Trophoblast cell (in vitro differentiated cells and primary cell): ENCODE measurements around the gene EML4.

Source experiments
- DNase-seq, 2 donors: peaks; one replicate each; pipeline ENCODE4 v3.0.0-alpha.2; 2016
- H2AFZ ChIP-seq: 2 replicates; pipeline ENCODE4 v1.6.1; 2013; ENCODE audit warnings: low read length, moderate library complexity, mild to moderate bottlenecking; ENCODE audit not compliant: insufficient read depth, poor library complexity
- H2AK5ac ChIP-seq: 2 replicates; pipeline ENCODE4 v1.6.1; 2013; ENCODE audit warnings: mild to moderate bottlenecking, low read length
- H2BK120ac ChIP-seq: 2 replicates; pipeline ENCODE4 v1.6.1; 2013; ENCODE audit warnings: low read length, mild to moderate bottlenecking, moderate library complexity; ENCODE audit not compliant: insufficient read depth, poor library complexity
- H2BK12ac ChIP-seq: 2 replicates; pipeline ENCODE4 v1.6.1; 2013; ENCODE audit warnings: mild to moderate bottlenecking, low read length, moderate library complexity
- H2BK5ac ChIP-seq: 2 replicates; pipeline ENCODE4 v1.6.1; 2013; ENCODE audit warnings: low read length, low read depth, moderate library complexity, mild to moderate bottlenecking; ENCODE audit not compliant: poor library complexity
- H3K14ac ChIP-seq: 2 replicates; pipeline ENCODE4 v1.6.1; 2013; ENCODE audit warnings: mild to moderate bottlenecking, low read length
- H3K18ac ChIP-seq: 2 replicates; pipeline ENCODE4 v1.6.1; 2013; ENCODE audit warnings: mild to moderate bottlenecking, low read length
- H3K23ac ChIP-seq: 2 replicates; pipeline ENCODE4 v1.6.1; 2013; ENCODE audit warnings: low read length
- H3K27ac ChIP-seq: 2 replicates; pipeline ENCODE4 v1.5.1; 2013; ENCODE audit warnings: low read depth, mild to moderate bottlenecking, inconsistent platforms, low read length, moderate library complexity
- H3K27me3 ChIP-seq: 2 replicates; pipeline ENCODE4 v1.6.1; 2013; ENCODE audit warnings: inconsistent platforms, mild to moderate bottlenecking, low read length, moderate library complexity; ENCODE audit not compliant: insufficient read depth
- H3K36me3 ChIP-seq, 2 experiments: 1 replicate in 1 of 2; 2 replicates in 1 of 2; pipeline ENCODE4 v1.6.1; 2013; ENCODE audit warnings: low read length in 2 of 2, mild to moderate bottlenecking in 2 of 2, moderate library complexity in 1 of 2; ENCODE audit not compliant: insufficient read depth in 2 of 2, control insufficient read depth in 1 of 2
- H3K4ac ChIP-seq: 2 replicates; pipeline ENCODE4 v1.6.1; 2013; ENCODE audit warnings: low read depth, mild to moderate bottlenecking, low read length, moderate library complexity
- H3K4me1 ChIP-seq, 2 experiments: 1 replicate in 1 of 2; 2 replicates in 1 of 2; pipeline ENCODE4 v1.6.1; 2013; ENCODE audit warnings: low read length in 2 of 2, mild to moderate bottlenecking in 2 of 2, moderate library complexity in 1 of 2; ENCODE audit not compliant: insufficient read depth in 2 of 2, control insufficient read depth in 1 of 2
- H3K4me2 ChIP-seq: 2 replicates; pipeline ENCODE4 v1.6.1; 2013; ENCODE audit warnings: inconsistent platforms, mild to moderate bottlenecking, low read length, moderate library complexity
- H3K4me3 ChIP-seq: 2 replicates; pipeline ENCODE4 v1.5.1; 2013; ENCODE audit warnings: mild to moderate bottlenecking, low read depth, low read length, inconsistent platforms
- H3K79me1 ChIP-seq: one replicate; pipeline ENCODE4 v1.6.1; 2013; ENCODE audit warnings: low read length
- H3K79me2 ChIP-seq: 2 replicates; pipeline ENCODE4 v1.6.1; 2013; ENCODE audit warnings: low read length, mild to moderate bottlenecking; ENCODE audit not compliant: control insufficient read depth, insufficient read depth, poor library complexity
- H3K9ac ChIP-seq: 2 replicates; pipeline ENCODE4 v1.6.1; 2013; ENCODE audit warnings: mild to moderate bottlenecking, low read length
- H3K9me3 ChIP-seq: 2 replicates; pipeline ENCODE4 v1.6.1; 2013; ENCODE audit warnings: low read depth, mild to moderate bottlenecking, control low read depth, inconsistent platforms, low read length; ENCODE audit not compliant: insufficient read depth
- H4K12ac ChIP-seq: 2 replicates; pipeline ENCODE4 v1.6.1; 2013; ENCODE audit warnings: low read depth, mild to moderate bottlenecking, low read length, moderate library complexity
- H4K8ac ChIP-seq: 2 replicates; pipeline ENCODE4 v1.6.1; 2013; ENCODE audit warnings: low read depth, mild to moderate bottlenecking, low read length, moderate library complexity
- H4K91ac ChIP-seq: one replicate; pipeline ENCODE4 v1.6.1; 2013; ENCODE audit warnings: low read depth, mild to moderate bottlenecking, low read length, moderate library complexity
- WGBS: extraction: QIAGEN DNeasy Blood & Tissue Kit; methylation state at CpG from one replicate; pipeline ENCODE4 v1.1.7; 2013; ENCODE audit warnings: missing lambda C conversion rate; ENCODE audit not compliant: insufficient read length, insufficient coverage; ENCODE audit errors: extremely low coverage; 5-methylcytosine and 5-hydroxymethylcytosine counted together

EML4 gene

DNA sequence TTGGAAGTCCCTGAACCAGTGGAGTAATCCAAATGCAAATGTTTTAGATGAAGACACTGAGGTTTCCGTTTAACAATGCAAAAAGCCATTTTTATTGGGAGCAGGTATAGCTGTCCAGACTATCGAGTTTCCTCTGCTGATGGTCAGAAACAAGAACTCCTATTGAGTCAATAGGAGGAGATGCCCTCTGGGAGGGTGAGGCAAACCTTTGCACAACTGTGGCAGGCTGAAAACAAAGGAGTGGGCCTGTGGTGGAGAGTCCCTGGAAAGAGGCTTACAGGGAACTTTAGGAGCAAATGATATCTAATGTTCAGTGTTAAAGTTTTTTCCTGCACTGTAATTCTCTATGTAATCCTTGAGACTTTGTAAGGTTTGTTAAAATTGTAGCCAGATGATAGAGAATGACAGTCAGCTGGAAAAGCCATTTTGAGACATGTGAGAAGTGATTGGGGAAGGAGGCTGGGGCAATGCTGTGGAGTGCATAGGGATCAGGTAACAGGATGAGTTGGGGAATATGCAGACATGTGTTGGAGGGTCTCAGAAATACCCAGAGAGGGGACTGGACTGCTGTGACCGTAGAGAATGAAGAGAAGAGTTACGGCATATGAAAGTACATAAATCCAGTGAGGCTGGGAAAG lies 15.1 kb upstream of the EML4 start:
- no peaks in the 10 kb centered on the region for H3K36me3 ChIP-seq
- no peak overlapping the region for H2AK5ac ChIP-seq
- H3K27me3 ChIP-seq: no peaks in the 10 kb centered on the region
- H2BK12ac ChIP-seq: no peak overlapping the region
- H3K18ac ChIP-seq: no peak overlapping the region
- H4K91ac ChIP-seq: no peak overlapping the region
- no peak overlapping the region for H4K8ac ChIP-seq
- H2BK5ac ChIP-seq: no peak overlapping the region
- no peak overlapping the region for H3K9ac ChIP-seq
- H3K4me1 ChIP-seq: no peaks in the 10 kb centered on the region
- H2AFZ ChIP-seq: peak overlapping the region; percentile 35
- H3K14ac ChIP-seq: no peak overlapping the region
- H4K12ac ChIP-seq: no peak overlapping the region
- no peak for DNase-seq
- no peak overlapping the region for H3K4me3 ChIP-seq
- H3K23ac ChIP-seq: no peak overlapping the region
- no peak overlapping the region for H3K4me2 ChIP-seq
- H3K9me3 ChIP-seq: no peaks in the 10 kb centered on the region
- no CpG with 5 or more reads among the region's 4 CpGs for WGBS
- H3K27ac ChIP-seq: no peak overlapping the region
- H3K79me2 ChIP-seq: no peaks in the 10 kb centered on the region
- no peak overlapping the region for H2BK120ac ChIP-seq
- H3K4ac ChIP-seq: no peak overlapping the region
- no peaks in the 10 kb centered on the region for H3K79me1 ChIP-seq

DNA sequence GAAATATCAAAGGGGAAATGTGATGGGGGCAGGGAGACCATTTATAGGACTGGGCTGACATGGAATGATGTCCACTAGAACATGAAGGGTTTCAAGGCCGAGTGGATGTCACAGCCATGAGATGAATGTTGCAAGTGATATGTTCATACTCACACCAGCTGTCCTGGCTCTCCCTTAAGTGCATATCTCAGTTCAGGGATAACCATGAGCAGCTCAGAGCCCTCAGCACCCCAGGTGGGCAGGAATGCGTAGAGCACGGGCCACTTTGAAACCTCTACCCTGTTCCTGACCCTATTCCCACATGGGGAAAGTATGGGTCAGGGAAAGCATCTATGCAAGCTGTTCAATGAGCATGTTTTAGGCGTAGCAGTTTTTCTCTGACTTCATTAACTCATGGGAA lies 12.4 kb upstream of the EML4 start:
- no peak overlapping the region for H2BK5ac ChIP-seq
- H3K18ac ChIP-seq: no peak overlapping the region
- no peaks in the 10 kb centered on the region for H3K79me2 ChIP-seq
- no peak for DNase-seq
- peak overlapping the region; percentile 34 for H3K9ac ChIP-seq
- H3K9me3 ChIP-seq: no peaks in the 10 kb centered on the region
- H2AFZ ChIP-seq: no peak overlapping the region
- no peak overlapping the region for H3K4ac ChIP-seq
- no peak overlapping the region for H3K14ac ChIP-seq
- no peaks in the 10 kb centered on the region for H3K79me1 ChIP-seq
- H2BK12ac ChIP-seq: no peak overlapping the region
- H4K12ac ChIP-seq: no peak overlapping the region
- no peaks in the 10 kb centered on the region for H3K36me3 ChIP-seq
- H4K91ac ChIP-seq: no peak overlapping the region
- no peak overlapping the region for H4K8ac ChIP-seq
- H3K27ac ChIP-seq: no peak overlapping the region
- H2AK5ac ChIP-seq: no peak overlapping the region
- no CpG with 5 or more reads among the region's 4 CpGs for WGBS
- H3K4me1 ChIP-seq: no peaks in the 10 kb centered on the region
- no peak overlapping the region for H3K4me3 ChIP-seq
- no peak overlapping the region for H3K4me2 ChIP-seq
- no peaks in the 10 kb centered on the region for H3K27me3 ChIP-seq
- H2BK120ac ChIP-seq: no peak overlapping the region
- H3K23ac ChIP-seq: no peak overlapping the region

DNA sequence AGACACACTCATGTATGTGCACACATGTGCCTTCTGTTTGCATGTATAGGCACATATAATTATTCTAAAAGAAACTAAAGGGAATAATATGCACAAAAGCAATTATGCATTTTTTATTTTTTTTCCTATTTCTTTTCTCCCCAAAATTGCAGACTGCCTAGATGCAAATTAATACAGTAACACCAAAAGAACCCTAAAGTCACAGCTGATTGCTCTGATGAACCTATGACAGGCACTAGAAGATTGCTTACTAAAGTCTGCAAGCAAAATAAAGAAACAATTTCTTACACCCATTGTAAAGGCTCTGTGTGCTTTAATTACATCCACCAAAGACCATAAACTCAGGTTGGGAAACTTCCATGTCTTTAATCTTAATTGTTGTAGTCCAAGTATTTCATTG lies 7.7 kb upstream of the EML4 start:
- Histone ChIP-seq H2BK120ac (no peak overlapping the region), H3K36me3 (no peaks in the 10 kb centered on the region), H2AFZ (no peak overlapping the region), H4K8ac (no peak overlapping the region), H3K14ac (no peak overlapping the region), H3K79me1 (no peaks in the 10 kb centered on the region), H2BK5ac (no peak overlapping the region), H3K18ac (no peak overlapping the region), H3K79me2 (no peaks in the 10 kb centered on the region), H4K91ac (no peak overlapping the region), H3K23ac (no peak overlapping the region), H3K9me3 (no peaks in the 10 kb centered on the region), H2AK5ac (no peak overlapping the region), H3K4ac (no peak overlapping the region), H2BK12ac (no peak overlapping the region), H3K4me3 (no peak overlapping the region), H3K27me3 (no peaks in the 10 kb centered on the region), H3K9ac (no peak overlapping the region), H3K4me2 (no peak overlapping the region), H4K12ac (no peak overlapping the region), H3K27ac (no peak overlapping the region), H3K4me1 (peaks cover 0 to 2% of the 10 kb centered on the region in 2 experiments)
- no peak for DNase-seq

DNA sequence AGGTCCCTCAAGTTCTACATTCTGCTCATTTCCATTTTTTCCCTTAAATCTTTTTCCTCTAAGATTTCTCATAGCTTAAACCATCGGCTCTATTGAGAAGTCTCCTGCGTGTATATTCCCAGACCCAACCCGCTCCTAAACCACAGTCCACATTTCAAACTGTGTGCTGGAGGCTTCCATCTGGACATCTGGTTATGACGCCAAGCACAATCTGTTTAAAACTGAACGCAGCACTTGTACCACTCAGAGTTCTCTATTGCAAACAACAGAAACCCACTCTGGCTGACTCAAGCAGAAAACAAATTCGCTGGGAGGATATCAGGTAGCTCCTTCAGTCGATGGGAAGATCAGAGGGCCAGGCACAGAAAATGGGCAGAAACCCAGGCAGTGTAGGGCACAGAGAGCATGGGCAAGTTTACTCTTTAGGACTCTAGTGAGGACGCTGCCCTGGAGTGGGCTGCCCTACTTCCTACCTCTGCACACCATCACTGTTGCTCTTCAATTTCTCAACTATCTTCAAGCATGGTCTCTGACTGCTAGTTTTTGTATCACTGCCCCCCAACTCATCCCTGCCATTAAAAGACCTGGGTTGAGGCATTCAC lies 5.6 kb upstream of the EML4 start:
- H2AK5ac ChIP-seq: no peak overlapping the region
- H3K79me1 ChIP-seq: no peaks in the 10 kb centered on the region
- no peak overlapping the region for H3K4me2 ChIP-seq
- H3K9me3 ChIP-seq: no peaks in the 10 kb centered on the region
- H2BK5ac ChIP-seq: no peak overlapping the region
- no peak overlapping the region for H3K27ac ChIP-seq
- no CpG with 5 or more reads among the region's 8 CpGs for WGBS
- H3K27me3 ChIP-seq: no peaks in the 10 kb centered on the region
- no peak overlapping the region for H3K9ac ChIP-seq
- H3K4ac ChIP-seq: no peak overlapping the region
- peaks cover 0 to 2% of the 10 kb centered on the region in 2 experiments for H3K4me1 ChIP-seq
- H2AFZ ChIP-seq: no peak overlapping the region
- H3K23ac ChIP-seq: no peak overlapping the region
- no peaks in the 10 kb centered on the region for H3K79me2 ChIP-seq
- no peaks in the 10 kb centered on the region for H3K36me3 ChIP-seq
- H3K18ac ChIP-seq: no peak overlapping the region
- no peak overlapping the region for H3K4me3 ChIP-seq
- no peak overlapping the region for H2BK120ac ChIP-seq
- no peak overlapping the region for H4K91ac ChIP-seq
- no peak overlapping the region for H4K8ac ChIP-seq
- DNase-seq: no peak
- H4K12ac ChIP-seq: no peak overlapping the region
- H3K14ac ChIP-seq: no peak overlapping the region
- H2BK12ac ChIP-seq: no peak overlapping the region
